Medulla oblongata (tissue), 1 donor: Measurements from ENCODE around the gene NCOR1.
"Not testable (repeated sequence)": the region's sequence is repeated elsewhere in the genome, so short reads cannot be mapped to it uniquely, and the experiment has no call there.

Experiments
- DNase-seq: peaks from one replicate; pipeline ENCODE4 v3.0.0-alpha.2; 2015; ENCODE audit errors: extremely low spot score

NCOR1 gene

GRCh38 chr17:16148596-16148995 is 66.7 kb downstream of the NCOR1 start:
- no peak for DNase-seq

GRCh38 chr17:16145319-16145890 is 69.9 kb downstream of the NCOR1 start:
- DNase-seq: not testable (repeated sequence)

- no peak for DNase-seq
These were observed 73.6 kb downstream of the NCOR1 start for GRCh38 chr17:16141685-16142084.

- DNase-seq: no peak
These were observed 74.5 kb downstream of the NCOR1 start for GRCh38 chr17:16140854-16141253.

GRCh38 chr17:16135461-16135860 is 79.9 kb downstream of the NCOR1 start:
- no peak for DNase-seq

GRCh38 chr17:16131593-16131992 is 83.7 kb downstream of the NCOR1 start:
- DNase-seq: no peak

- no peak for DNase-seq
These were observed 85.7 kb downstream of the NCOR1 start for GRCh38 chr17:16129441-16130205.

GRCh38 chr17:16123531-16123930 is 91.8 kb downstream of the NCOR1 start:
- DNase-seq: no peak

GRCh38 chr17:16122697-16123434 is 92.5 kb downstream of the NCOR1 start:
- DNase-seq: no peak

GRCh38 chr17:16121915-16122314 is 93.4 kb downstream of the NCOR1 start:
- no peak for DNase-seq

GRCh38 chr17:16120937-16121336 is 94.4 kb downstream of the NCOR1 start:
- DNase-seq: peak; percentile 22

- DNase-seq: no peak
These were observed 98.2 kb downstream of the NCOR1 start for GRCh38 chr17:16117149-16117548.

GRCh38 chr17:16115077-16115698 is 100.1 kb downstream of the NCOR1 start:
- not testable (repeated sequence) for DNase-seq

- DNase-seq: no peak
These were observed 106.5 kb downstream of the NCOR1 start for GRCh38 chr17:16108871-16109270.

- no peak for DNase-seq
These were observed 106.9 kb downstream of the NCOR1 start for GRCh38 chr17:16108386-16108785.

- no peak for DNase-seq
These were observed 108.1 kb downstream of the NCOR1 start for GRCh38 chr17:16107165-16107770.

GRCh38 chr17:16106161-16106891 is 109.0 kb downstream of the NCOR1 start:
- DNase-seq: peak; percentile 74

GRCh38 chr17:16104189-16104588 is 111.1 kb downstream of the NCOR1 start:
- DNase-seq: no peak

- DNase-seq: no peak
These were observed 113.9 kb downstream of the NCOR1 start for GRCh38 chr17:16101440-16101839.

GRCh38 chr17:16100737-16101400 is 114.5 kb downstream of the NCOR1 start:
- DNase-seq: no peak

- DNase-seq: no peak
These were observed 123.6 kb downstream of the NCOR1 start for GRCh38 chr17:16091773-16092172.
